DOHH2 (cell line): Measurements from ENCODE around the gene LNX2.

Experiments
- EZH2phosphoT487 ChIP-seq: fragments of 200-600 bp; sonication (generic); IDR thresholded peaks from 2 replicates; pipeline ENCODE4 v1.6.1; 2017; ENCODE audit warnings: borderline replicate concordance, mild to moderate bottlenecking, antibody characterized with exemption, low read length, moderate library complexity, mixed read lengths
- TF ChIP-seq, protein P1 (sequence below): fragments of 200-600 bp; sonication (generic); IDR thresholded peaks from one replicate; pipeline ENCODE4 v1.5.1; 2014; ENCODE audit warnings: antibody characterized with exemption, mild to moderate bottlenecking, low read depth, low read length; ENCODE audit not compliant: poor library complexity, severe bottlenecking

DNA sequence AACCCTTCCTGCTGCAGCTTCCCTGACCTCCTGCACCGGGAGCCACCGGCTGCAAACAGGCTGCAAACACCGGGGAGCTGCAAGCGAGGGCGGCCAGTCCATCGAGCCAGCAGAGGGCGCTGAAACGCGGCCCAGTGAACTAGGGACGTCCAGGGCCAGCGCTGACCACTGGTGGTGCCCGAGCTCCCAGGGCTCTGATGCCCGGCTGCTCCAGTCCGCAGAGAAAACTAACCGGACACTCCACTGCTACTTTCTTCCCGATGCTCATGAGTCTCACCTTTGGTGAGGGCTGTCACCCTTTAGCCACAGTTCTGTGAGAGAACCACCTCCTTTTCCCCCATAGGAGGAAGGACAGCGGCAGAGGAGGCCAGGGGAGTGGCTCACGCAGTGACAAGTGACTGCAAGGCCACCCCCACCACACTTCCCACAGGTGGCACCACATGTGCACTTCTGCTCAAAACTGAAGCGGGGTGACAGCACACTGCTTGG is 87.1 kb downstream of the LNX2 start:
- TF ChIP-seq, protein P1, sequence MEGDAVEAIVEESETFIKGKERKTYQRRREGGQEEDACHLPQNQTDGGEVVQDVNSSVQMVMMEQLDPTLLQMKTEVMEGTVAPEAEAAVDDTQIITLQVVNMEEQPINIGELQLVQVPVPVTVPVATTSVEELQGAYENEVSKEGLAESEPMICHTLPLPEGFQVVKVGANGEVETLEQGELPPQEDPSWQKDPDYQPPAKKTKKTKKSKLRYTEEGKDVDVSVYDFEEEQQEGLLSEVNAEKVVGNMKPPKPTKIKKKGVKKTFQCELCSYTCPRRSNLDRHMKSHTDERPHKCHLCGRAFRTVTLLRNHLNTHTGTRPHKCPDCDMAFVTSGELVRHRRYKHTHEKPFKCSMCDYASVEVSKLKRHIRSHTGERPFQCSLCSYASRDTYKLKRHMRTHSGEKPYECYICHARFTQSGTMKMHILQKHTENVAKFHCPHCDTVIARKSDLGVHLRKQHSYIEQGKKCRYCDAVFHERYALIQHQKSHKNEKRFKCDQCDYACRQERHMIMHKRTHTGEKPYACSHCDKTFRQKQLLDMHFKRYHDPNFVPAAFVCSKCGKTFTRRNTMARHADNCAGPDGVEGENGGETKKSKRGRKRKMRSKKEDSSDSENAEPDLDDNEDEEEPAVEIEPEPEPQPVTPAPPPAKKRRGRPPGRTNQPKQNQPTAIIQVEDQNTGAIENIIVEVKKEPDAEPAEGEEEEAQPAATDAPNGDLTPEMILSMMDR: peak; percentile 96
- TF ChIP-seq EZH2phosphoT487: no peak
